Measurements from ENCODE around the gene PLEKHA1.

Gene PLEKHA1

GRCh38 chr10:122347170-122347841 is 27.2 kb upstream of the PLEKHA1 start:
- no peak for DNase-seq

- no peak for DNase-seq
Measured at GRCh38 chr10:122348512-122348911, 26.0 kb upstream of the PLEKHA1 start.

- no peak for DNase-seq
Measured at GRCh38 chr10:122348935-122349361, 25.6 kb upstream of the PLEKHA1 start.

GRCh38 chr10:122349758-122350369 is 24.6 kb upstream of the PLEKHA1 start:
- DNase-seq = no peak

GRCh38 chr10:122350893-122351292 is 23.6 kb upstream of the PLEKHA1 start:
- DNase-seq = no peak

- no peak for DNase-seq
Measured at GRCh38 chr10:122352817-122353525, 21.5 kb upstream of the PLEKHA1 start.

GRCh38 chr10:122354383-122354782 is 20.1 kb upstream of the PLEKHA1 start:
- no peak for DNase-seq

GRCh38 chr10:122357685-122358084 is 16.8 kb upstream of the PLEKHA1 start:
- no peak for DNase-seq

GRCh38 chr10:122359621-122360020 is 14.9 kb upstream of the PLEKHA1 start:
- no peak for DNase-seq

- DNase-seq = no peak
Measured at GRCh38 chr10:122361046-122361445, 13.5 kb upstream of the PLEKHA1 start.

- no peak for DNase-seq
Measured at GRCh38 chr10:122362031-122362592, 12.4 kb upstream of the PLEKHA1 start.

- peak; percentile 7 for DNase-seq
Measured at GRCh38 chr10:122362621-122363020, 11.9 kb upstream of the PLEKHA1 start.

GRCh38 chr10:122363311-122363710 is 11.2 kb upstream of the PLEKHA1 start:
- no peak for DNase-seq

- DNase-seq = no peak
Measured at GRCh38 chr10:122363722-122364463, 10.6 kb upstream of the PLEKHA1 start.

GRCh38 chr10:122368502-122369254 is 5.8 kb upstream of the PLEKHA1 start:
- DNase-seq = no peak

GRCh38 chr10:122373108-122373507 is 1.4 kb upstream of the PLEKHA1 start:
- DNase-seq = no peak

- no peak for DNase-seq
Measured at GRCh38 chr10:122373721-122374120, 787 bp upstream of the PLEKHA1 start.

GRCh38 chr10:122374859-122375678 is 561 bp downstream of the PLEKHA1 start:
- DNase-seq = peak; percentile 85

- DNase-seq = no peak
Measured at GRCh38 chr10:122375679-122376160, 1.2 kb downstream of the PLEKHA1 start.

- DNase-seq = no peak
Measured at GRCh38 chr10:122376364-122376961, 2.0 kb downstream of the PLEKHA1 start.

- DNase-seq = no peak
Measured at GRCh38 chr10:122379041-122379440, 4.5 kb downstream of the PLEKHA1 start.

Measured in activated CD4-positive, alpha-beta T cell treated with anti-CD3 and anti-CD28 coated beads, Interleukin-10, Interleukin-2, amounts not matched to agents 100 ng/mL and 50 ng/mL, durations not matched to agents 16 hours and 8 hours (primary cell).